Measurements from ENCODE around the gene FARS2. TPM values are rescaled to one million over a fixed set of nuclear protein-coding genes. Genes with fewer than 3 reads are reported as not detected.

Gene FARS2
- total and polyA plus RNA-seq, 9 of the 15 experiments (the other 6 are each of a cell fraction or from before 2014, with no cell fraction given) = 16.5 to 62.2 (median 27.0) TPM

DNA sequence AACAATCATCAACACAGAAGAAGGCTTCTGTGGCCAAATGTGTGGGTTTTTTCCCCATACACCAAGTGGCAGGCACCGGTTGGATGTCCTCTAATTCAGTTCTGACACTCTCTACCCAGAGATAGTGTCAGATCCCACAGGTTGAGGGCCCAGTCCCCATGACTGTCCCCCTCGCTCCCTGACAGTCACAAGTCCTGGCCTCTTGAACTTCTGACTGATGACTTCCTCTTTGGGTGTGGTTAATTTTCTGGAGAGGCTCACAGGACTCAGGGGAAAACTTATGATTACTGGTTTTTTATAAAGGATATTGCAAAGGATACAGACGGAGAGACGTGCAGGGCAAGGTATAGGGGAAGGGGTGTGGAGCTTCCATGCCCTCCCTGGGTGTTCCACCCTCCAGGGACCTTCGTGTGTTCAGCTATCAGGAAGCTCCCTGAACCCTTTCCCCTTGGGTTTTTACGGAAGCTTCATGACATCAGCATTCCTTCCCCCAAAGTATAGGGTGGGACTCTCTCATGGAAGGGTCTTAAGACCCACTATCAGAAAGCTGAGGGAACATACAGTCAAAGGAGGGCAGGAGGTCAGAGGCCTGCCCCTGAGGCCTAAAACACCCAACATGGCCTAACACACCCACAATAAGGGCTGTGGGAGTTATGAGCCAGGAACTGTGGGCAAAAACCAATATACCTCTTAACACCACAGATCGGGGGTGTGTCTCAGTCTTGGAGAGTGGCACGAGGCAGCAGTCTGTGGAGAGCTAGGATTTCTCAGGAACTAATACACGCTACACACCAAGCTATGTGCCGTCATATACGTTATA lies 33.3 kb downstream of the FARS2 start (continued):
- TF ChIP-seq CEBPZ (IDR thresholded peaks at IDR 0.05; ENCODE audit: borderline replicate concordance, low read depth, low read length) (no peak), DMBX1 (CRISPR knock-in tag; IDR thresholded peaks at IDR 0.05; ENCODE audit: borderline replicate concordance) (peak; percentile 53; the same call in 1 of the 2 replicates), ZNF124 (CRISPR knock-in tag; IDR thresholded peaks at IDR 0.05) (no peak), CXXC5 (CRISPR knock-in tag; IDR thresholded peaks at IDR 0.05) (peak; percentile 58), KDM5B (IDR thresholded peaks at IDR 0.05; ENCODE audit: insufficient replicate concordance, low read depth, low read length) (peak; percentile 34), GABPA (tag; conservative IDR thresholded peaks at IDR 0.05; ENCODE audit: low read depth) (peak; percentile 53; the same call in 1 of the 2 replicates), HDAC8 (tag; IDR thresholded peaks at IDR 0.05) (0 out of 2 replicates have a peak, but pooled peaks have one; percentile 69), NUFIP1 (IDR thresholded peaks at IDR 0.05; ENCODE audit: partially characterized antibody) (no peak), SNRNP70 (optimal IDR thresholded peaks at IDR 0.05; ENCODE audit: low read depth, low read length) (no peak), MYC (IDR thresholded peaks at IDR 0.05; ENCODE audit: low read depth, low read length) (no peak), MYC (CRISPR knock-in tag; IDR thresholded peaks at IDR 0.05; ENCODE audit: borderline replicate concordance, low read depth) (no peak), ZNF212 (CRISPR knock-in tag; IDR thresholded peaks at IDR 0.05) (no peak), SAFB2 (IDR thresholded peaks at IDR 0.05; ENCODE audit: borderline replicate concordance, low read depth, low read length, severe bottlenecking) (no peak), RNF2 (IDR thresholded peaks at IDR 0.05) (no peak), VEZF1 (CRISPR knock-in tag; IDR thresholded peaks at IDR 0.05) (peak; percentile 31; the same call in 1 of the 2 replicates)
- TF ChIP-seq, protein P1, sequence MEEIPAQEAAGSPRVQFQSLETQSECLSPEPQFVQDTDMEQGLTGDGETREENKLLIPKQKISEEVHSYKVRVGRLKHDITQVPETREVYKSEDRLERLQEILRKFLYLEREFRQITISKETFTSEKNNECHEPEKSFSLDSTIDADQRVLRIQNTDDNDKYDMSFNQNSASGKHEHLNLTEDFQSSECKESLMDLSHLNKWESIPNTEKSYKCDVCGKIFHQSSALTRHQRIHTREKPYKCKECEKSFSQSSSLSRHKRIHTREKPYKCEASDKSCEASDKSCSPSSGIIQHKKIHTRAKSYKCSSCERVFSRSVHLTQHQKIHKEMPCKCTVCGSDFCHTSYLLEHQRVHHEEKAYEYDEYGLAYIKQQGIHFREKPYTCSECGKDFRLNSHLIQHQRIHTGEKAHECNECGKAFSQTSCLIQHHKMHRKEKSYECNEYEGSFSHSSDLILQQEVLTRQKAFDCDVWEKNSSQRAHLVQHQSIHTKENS (CRISPR knock-in tag; IDR thresholded peaks at IDR 0.05) = no peak
- TF ChIP-seq, protein P2, sequence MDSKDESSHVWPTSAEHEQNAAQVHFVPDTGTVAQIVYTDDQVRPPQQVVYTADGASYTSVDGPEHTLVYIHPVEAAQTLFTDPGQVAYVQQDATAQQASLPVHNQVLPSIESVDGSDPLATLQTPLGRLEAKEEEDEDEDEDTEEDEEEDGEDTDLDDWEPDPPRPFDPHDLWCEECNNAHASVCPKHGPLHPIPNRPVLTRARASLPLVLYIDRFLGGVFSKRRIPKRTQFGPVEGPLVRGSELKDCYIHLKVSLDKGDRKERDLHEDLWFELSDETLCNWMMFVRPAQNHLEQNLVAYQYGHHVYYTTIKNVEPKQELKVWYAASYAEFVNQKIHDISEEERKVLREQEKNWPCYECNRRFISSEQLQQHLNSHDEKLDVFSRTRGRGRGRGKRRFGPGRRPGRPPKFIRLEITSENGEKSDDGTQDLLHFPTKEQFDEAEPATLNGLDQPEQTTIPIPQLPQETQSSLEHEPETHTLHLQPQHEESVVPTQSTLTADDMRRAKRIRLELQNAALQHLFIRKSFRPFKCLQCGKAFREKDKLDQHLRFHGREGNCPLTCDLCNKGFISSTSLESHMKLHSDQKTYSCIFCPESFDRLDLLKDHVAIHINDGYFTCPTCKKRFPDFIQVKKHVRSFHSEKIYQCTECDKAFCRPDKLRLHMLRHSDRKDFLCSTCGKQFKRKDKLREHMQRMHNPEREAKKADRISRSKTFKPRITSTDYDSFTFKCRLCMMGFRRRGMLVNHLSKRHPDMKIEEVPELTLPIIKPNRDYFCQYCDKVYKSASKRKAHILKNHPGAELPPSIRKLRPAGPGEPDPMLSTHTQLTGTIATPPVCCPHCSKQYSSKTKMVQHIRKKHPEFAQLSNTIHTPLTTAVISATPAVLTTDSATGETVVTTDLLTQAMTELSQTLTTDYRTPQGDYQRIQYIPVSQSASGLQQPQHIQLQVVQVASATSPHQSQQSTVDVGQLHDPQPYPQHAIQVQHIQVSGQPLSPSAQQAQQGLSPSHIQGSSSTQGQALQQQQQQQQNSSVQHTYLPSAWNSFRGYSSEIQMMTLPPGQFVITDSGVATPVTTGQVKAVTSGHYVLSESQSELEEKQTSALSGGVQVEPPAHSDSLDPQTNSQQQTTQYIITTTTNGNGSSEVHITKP (IDR thresholded peaks at IDR 0.05; ENCODE audit: partially characterized antibody) = peak; percentile 95
